CD4-positive, alpha-beta T cell treated with Interleukin-2 at 100 ng/mL for 4 hours (primary cell): ENCODE measurements around the gene KCNIP1.
"Not testable (repeated sequence)": the region's sequence is repeated elsewhere in the genome, so short reads cannot be mapped to it uniquely, and the experiment has no call there.

Experiments used
- DNase-seq: peaks from one replicate; pipeline ENCODE4 v3.0.0-alpha.2; 2020; ENCODE audit warnings: low spot score

KCNIP1 gene

DNA sequence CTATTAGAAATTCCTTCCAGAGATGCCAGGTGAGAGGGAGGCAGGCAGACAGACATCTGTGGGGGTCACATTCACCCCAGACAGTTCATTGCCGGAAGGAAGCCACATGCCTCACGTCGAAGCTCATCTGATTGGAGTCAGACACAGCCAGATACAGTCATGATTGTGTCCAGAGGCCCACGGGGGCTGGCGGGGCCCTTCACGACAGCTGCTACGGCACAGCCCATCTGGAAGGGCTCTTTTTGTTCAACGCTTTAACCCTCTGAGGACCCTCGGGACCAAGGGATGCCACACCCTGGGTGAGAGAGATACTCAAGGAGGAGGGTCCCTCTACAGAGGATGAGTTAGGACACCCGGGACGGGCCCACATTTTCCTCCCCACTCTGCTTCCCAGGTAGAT is 247.8 kb downstream of the KCNIP1 start:
- DNase-seq, result no peak

DNA sequence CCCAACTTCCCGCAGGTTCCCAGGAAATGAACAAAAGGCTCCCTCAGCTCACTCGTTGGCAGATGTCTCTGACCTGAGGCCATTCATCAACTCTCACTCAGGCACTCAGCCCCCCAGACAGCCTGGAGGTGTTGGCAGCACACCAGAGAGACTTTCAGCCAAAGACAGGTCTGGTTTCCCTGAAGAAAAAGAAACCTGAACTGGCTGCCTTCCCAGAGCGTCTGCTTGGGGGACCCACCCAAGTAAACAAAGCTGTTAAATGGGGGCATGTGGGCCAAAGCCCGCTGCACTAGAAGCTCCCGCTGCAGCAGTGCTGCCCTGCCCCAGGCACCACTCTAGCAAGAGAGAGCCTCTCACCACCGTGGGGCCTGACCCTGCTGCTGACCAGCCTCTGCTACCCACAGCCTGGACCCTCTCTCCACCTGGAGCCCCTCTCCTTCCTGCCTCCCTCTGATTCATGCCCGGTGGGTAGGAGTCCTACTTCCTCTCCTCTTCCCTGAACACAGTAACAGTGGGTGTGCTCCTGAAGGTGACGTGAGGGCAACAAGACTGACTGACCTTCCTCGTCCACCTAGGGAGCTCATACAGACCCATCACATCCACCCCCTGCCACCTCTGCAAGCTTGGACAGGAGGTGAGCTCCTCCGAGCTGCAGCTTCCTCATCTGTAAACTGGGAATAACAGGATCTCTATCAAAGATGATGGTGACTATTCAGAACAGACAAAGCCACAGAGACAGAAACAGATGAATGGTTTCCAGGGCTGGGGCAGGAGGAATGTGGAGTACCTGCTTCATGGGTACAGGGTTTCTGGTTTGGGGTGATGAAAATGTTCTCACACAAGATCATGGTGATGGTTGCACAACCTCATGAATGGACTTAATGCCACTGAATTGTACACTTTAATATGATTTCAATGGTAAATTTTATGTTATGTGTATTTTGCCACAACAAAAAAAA is 248.7 kb downstream of the KCNIP1 start:
- DNase-seq, result no peak

DNA sequence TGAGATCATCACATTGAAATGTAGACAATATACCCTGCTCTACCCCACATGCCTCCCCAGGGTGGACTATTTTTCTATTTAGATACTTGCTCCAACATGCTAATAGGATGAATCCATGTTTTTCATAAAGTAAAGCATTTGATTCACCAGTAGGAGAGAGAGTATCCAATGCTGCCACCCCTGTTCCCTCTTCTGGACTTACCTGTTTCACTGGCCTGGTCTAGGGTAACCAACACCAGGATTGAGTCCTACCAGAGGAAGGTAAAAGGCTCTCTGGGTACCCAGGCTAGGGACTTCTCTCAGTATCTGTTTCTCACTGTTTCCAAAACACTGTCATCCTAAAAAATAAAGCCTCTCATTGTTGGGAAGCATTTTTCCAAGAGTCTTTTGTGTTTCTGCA is 249.5 kb downstream of the KCNIP1 start:
- DNase-seq, result no peak

GRCh38 chr5:170754508-170754907 is 250.7 kb downstream of the KCNIP1 start:
- not testable (repeated sequence) for DNase-seq

- DNase-seq, result no peak
Measured at GRCh38 chr5:170755679-170756456, 252.0 kb downstream of the KCNIP1 start.

- DNase-seq, result no peak
Measured at GRCh38 chr5:170756691-170757090, 252.9 kb downstream of the KCNIP1 start.

GRCh38 chr5:170757182-170757601 is 253.4 kb downstream of the KCNIP1 start:
- no peak for DNase-seq

DNA sequence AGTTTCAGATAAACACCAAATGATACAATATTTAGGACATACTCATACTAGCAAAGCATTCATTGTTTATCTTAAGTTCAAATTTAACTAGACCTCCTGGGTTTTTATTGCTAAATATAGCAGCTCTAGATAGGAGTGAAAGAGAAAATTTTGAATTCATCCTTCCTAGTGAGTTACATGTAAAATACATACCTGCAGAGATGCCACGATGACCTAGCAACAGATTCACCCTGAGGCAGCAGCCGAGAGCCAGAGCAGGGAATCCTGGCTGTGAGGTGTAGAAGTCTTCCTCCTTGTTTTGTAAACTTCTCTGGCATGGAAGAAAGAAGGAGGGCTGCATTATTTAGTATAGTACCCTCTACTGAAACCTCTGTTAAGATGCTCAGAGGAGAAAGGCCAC is 253.8 kb downstream of the KCNIP1 start:
- no peak for DNase-seq

- DNase-seq, result no peak
Measured at GRCh38 chr5:170758481-170758880, 254.7 kb downstream of the KCNIP1 start.

- no peak for DNase-seq
Measured at GRCh38 chr5:170760113-170760512, 256.3 kb downstream of the KCNIP1 start.

- no peak for DNase-seq
Measured at GRCh38 chr5:170761048-170761707, 257.4 kb downstream of the KCNIP1 start.

DNA sequence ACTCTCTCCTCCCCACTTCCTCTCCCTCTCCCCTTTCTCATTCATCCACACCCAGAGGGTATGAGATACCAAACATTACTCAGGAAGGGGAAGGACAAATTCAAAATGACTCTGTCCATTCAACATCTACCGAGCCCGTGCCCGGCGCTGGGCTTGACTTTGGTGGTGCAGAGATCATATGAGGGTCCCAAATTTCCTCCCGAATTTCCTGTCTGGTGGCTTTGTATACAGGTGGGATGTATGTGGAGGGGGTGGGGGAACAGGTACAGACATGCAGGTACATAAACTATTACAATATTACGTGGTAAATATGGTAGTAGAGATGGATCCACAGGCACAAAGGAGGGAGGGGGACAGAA is 257.9 kb downstream of the KCNIP1 start:
- no peak for DNase-seq

DNA sequence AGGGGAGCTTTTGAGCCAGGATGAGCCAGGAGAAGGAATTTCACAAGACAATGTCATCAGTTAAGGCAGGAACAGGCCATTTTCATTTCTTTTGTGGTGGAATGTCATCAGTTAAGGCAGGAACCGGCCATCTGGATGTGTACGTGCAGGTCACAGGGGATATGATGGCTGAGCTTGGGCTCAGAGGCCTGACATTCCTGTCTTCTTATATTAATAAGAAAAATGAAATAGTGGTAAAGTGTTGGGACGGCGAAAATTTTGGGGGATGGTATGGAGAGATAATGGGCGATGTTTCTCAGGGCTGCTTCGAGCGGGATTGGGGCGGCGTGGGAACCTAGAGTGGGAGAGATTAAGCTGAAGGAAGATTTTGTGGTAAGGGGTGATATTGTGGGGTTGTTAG is 258.5 kb downstream of the KCNIP1 start:
- DNase-seq, result not testable (repeated sequence)

DNA sequence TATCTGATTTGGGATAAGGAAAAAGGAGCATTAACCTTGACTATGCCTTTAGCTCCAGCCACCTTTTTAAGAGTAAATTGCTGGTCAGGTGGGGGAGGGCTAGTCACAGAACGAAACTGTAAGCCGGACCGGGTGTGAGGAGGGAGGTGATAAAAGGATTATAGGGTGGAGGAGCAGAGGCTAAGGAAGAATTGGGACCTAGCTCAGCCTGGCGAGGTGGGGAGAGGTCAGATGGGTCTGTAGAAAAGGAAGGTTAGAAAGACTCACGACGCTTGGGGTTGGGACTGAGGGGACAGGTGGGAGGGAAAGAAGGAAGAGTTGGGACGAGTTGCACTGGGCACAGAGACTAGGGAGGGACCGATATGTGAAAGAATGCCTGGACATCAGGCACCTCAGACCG is 262.0 kb downstream of the KCNIP1 start:
- not testable (repeated sequence) for DNase-seq

DNA sequence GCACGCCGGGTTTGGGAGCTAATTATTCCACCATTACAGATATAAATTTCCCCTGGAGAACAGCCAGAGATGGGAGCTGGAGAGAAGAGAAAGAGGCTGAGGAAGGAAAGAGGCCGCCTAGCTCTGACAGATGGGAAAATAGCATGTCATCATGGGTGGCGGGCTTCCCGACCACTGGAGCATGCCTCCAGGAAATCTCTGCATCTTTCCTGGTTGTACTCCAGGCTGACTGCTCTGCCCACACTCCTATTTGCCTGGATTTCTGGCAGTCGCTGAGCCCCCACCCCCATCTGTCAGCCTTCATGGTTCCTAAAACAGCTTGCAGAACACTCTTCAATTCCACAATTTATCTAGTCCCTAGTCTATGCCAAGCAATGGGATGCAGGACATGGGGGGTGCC is 265.4 kb downstream of the KCNIP1 start:
- no peak for DNase-seq

DNA sequence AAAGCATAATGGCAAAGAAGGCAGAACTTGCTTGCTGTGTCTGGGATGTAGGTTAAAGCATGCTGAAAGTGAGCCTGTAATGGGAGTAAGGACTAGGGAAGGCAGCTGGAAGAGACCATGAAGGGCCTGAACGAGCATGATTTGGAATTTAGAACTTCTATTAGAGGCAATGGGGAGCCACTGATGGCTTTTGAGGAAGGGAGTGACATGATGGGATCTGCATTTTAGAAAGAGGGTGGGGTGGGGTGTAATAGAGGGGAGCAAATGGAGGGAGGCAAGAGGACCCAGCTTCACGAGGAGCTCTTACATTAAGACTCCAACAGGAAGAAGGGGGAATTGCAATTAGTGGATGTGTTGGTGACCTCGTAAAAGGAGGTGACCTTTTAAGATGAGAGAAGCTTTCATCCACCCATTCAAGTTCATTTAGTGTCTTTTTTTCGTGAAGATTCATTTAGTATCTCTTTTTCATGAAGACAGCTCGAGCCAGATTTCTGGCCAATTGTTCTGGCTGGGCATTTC is 266.1 kb downstream of the KCNIP1 start:
- no peak for DNase-seq

DNA sequence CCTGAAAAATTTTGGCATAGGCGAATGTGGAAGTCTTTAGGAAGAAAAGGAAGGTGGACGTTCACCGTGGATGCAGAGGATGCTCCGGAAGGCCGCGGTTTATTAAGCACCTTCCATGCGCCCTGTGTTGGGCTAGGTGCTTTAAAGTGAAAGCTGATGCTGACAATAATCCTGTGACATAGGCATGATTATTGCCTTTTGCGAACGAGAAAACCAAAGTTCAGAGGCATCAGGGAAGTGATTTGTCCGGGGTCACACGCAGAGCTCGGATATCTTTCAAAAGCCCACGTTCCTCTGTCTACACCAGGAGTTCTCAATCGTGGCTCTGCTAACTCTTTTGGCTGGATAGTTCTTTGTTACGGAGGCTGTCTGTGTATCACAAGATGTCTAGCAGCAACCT is 267.7 kb downstream of the KCNIP1 start:
- no peak for DNase-seq

- DNase-seq, result no peak
Measured at GRCh38 chr5:170773024-170773985, 269.5 kb downstream of the KCNIP1 start.

DNA sequence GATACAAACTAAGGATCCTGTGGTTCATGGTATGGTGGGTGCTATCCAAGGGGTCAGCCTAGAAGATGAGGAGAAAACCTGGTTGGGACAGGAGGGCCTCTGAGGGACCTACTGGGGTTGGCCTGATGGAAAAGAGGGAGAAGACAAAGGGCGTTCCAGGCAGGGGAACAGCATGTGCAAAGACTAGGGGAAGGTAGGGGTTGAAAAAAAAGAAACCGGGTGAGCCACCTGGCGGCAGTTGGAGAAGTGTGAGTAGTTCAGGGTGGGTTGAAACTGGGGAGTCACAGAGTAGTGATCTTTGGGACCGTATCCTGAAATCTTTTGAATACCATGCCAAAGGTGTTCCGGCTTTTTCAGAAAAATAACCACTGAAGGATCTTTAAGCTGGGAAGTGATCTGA is 271.0 kb downstream of the KCNIP1 start:
- DNase-seq, result no peak

DNA sequence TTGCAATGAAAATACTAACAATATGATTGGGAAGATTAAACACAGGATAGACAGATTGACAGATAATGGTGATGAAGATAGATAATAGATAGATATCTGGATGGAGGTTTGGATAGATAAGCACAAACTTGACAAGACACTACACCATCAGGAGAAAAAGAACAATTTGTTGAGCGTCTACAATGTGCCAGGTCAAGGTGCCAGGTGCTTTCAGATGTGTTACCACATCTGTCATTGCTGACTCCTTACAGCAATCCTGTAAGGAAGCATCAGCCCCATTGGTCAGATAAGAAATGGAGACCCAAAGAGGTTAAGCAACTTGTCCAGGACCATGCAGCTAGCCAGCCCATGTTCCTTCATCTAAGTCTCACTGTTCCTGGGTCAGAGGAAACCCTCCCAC is 278.1 kb downstream of the KCNIP1 start:
- no peak for DNase-seq

DNA sequence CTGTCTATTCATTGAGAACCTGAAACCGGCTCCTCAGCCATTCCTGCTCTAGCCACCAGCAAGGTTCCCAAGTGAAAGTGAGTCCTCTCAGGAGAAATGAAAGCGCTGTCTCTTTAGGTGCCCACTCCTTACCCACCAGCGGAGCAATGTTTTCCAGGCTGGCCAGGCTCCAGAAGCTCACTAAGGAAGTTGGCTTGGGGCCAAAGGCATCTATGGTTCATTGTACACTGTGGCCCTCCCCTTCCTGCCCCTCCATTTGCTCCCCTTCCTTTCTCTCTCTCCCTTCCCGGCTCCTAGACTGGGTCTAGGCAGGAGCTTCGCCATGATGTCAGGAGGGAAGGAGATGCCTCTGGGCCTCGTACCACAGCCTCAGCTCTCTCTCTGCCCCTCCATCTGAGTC is 278.6 kb downstream of the KCNIP1 start:
- DNase-seq, result no peak
